ENCODE measurements around the gene CCDC6. TPM values are rescaled to one million over a fixed set of nuclear protein-coding genes. Genes with fewer than 3 reads are reported as not detected.

The CCDC6 gene
- polyA plus RNA-seq, 1 donor from 2014 or later, result 20.1 TPM

- no peaks in the 10 kb centered on the region for H3K27me3 ChIP-seq (ENCODE audit: insufficient read depth, low read depth, low read length)
- no peaks in the 10 kb centered on the region for H3F3A ChIP-seq (ENCODE audit: insufficient read depth, low read length, poor library complexity, severe bottlenecking)
- peaks cover 15% of the 10 kb centered on the region for H3K79me2 ChIP-seq (replicated peaks; ENCODE audit: insufficient read depth, low read length)
- no peak overlapping the region for H3K27ac ChIP-seq (ENCODE audit: low read length)
- no peak overlapping the region for H3K4me2 ChIP-seq (ENCODE audit: low read length)
- H2AFZ ChIP-seq (ENCODE audit: low read depth, low read length), result no peak overlapping the region
- H3K9ac ChIP-seq (ENCODE audit: low read length), result no peak overlapping the region
- no peak overlapping the region for H3K4me3 ChIP-seq (ENCODE audit: low read length)
- no peak for TF ChIP-seq RAD21 (conservative IDR thresholded peaks at IDR 0.05)
- no peak for TF ChIP-seq REST (IDR thresholded peaks at IDR 0.05; ENCODE audit: borderline replicate concordance)
- no peak for TF ChIP-seq TAF1 (IDR thresholded peaks at IDR 0.05; ENCODE audit: low read depth)
- TF ChIP-seq EP300 (conservative IDR thresholded peaks at IDR 0.05; ENCODE audit: poor library complexity, severe bottlenecking), result no peak
- TF ChIP-seq SMC3 (conservative IDR thresholded peaks at IDR 0.05; ENCODE audit: poor library complexity), result no peak
- TF ChIP-seq MXI1 (conservative IDR thresholded peaks at IDR 0.05; ENCODE audit: poor library complexity, severe bottlenecking), result no peak
- no peak for TF ChIP-seq EZH2 (IDR thresholded peaks at IDR 0.05; ENCODE audit: borderline replicate concordance, insufficient read depth, low read length, poor library complexity, severe bottlenecking)
- no peak for TF ChIP-seq CTCF (IDR thresholded peaks at IDR 0.05; ENCODE audit: poor library complexity, severe bottlenecking)
- no peak for TF ChIP-seq POLR2AphosphoS5 (IDR thresholded peaks at IDR 0.05)
- no peaks in the 10 kb centered on the region for H3K36me3 ChIP-seq (ENCODE audit: insufficient read depth, low read length)
- H3K9me3 ChIP-seq (ENCODE audit: low read length), result no peaks in the 10 kb centered on the region
- no peaks in the 10 kb centered on the region for H3K9me2 ChIP-seq (ENCODE audit: insufficient read depth, low read length)
- no peaks in the 10 kb centered on the region for H4K20me1 ChIP-seq (ENCODE audit: insufficient read depth)
Observed at GRCh38 chr10:59864141-59864962, 42.0 kb downstream of the CCDC6 start.

- Histone ChIP-seq H3K36me3 (ENCODE audit: insufficient read depth, low read length) (no peaks in the 10 kb centered on the region), H3K9me3 (ENCODE audit: low read length) (no peaks in the 10 kb centered on the region), H4K20me1 (ENCODE audit: insufficient read depth) (no peaks in the 10 kb centered on the region), H3K79me2 (replicated peaks; ENCODE audit: insufficient read depth, low read length) (peaks cover 31% of the 10 kb centered on the region), H3K4me2 (ENCODE audit: low read length) (no peak overlapping the region), H3K9me2 (ENCODE audit: insufficient read depth, low read length) (no peaks in the 10 kb centered on the region), H3K9ac (ENCODE audit: low read length) (no peak overlapping the region), H2AFZ (ENCODE audit: low read depth, low read length) (no peak overlapping the region), H3K4me3 (ENCODE audit: low read length) (no peak overlapping the region), H3K27ac (ENCODE audit: low read length) (no peak overlapping the region), H3K27me3 (ENCODE audit: insufficient read depth, low read depth, low read length) (no peaks in the 10 kb centered on the region), H3F3A (ENCODE audit: insufficient read depth, low read length, poor library complexity, severe bottlenecking) (no peaks in the 10 kb centered on the region)
- TF ChIP-seq RAD21 (conservative IDR thresholded peaks at IDR 0.05) (no peak), POLR2AphosphoS5 (IDR thresholded peaks at IDR 0.05) (no peak), EP300 (conservative IDR thresholded peaks at IDR 0.05; ENCODE audit: poor library complexity, severe bottlenecking) (no peak), CTCF (IDR thresholded peaks at IDR 0.05; ENCODE audit: poor library complexity, severe bottlenecking) (no peak), SMC3 (conservative IDR thresholded peaks at IDR 0.05; ENCODE audit: poor library complexity) (no peak), MXI1 (conservative IDR thresholded peaks at IDR 0.05; ENCODE audit: poor library complexity, severe bottlenecking) (no peak), REST (IDR thresholded peaks at IDR 0.05; ENCODE audit: borderline replicate concordance) (no peak)
Observed at GRCh38 chr10:59859570-59859969, 46.8 kb downstream of the CCDC6 start.

Data from neural cell (in vitro differentiated cells).